Measurements from ENCODE around the gene TRIM62.

The TRIM62 gene

GRCh38 chr1:33195556-33195955 lies 13.7 kb upstream of the TRIM62 start:
- ATAC-seq = no peak
- TF ChIP-seq TOX (CRISPR knock-in tag; IDR thresholded peaks at IDR 0.05; ENCODE audit: borderline replicate concordance) (no peak), ARNTL (CRISPR knock-in tag; IDR thresholded peaks at IDR 0.05; ENCODE audit: borderline replicate concordance, low read depth) (no peak), SNAI2 (CRISPR knock-in tag; IDR thresholded peaks at IDR 0.05) (no peak), BACH2 (CRISPR knock-in tag; IDR thresholded peaks at IDR 0.05; ENCODE audit: borderline replicate concordance) (no peak), TCF4 (CRISPR knock-in tag; IDR thresholded peaks at IDR 0.05; ENCODE audit: borderline replicate concordance) (no peak), ZFP3 (CRISPR knock-in tag; IDR thresholded peaks at IDR 0.05) (no peak), ZNF70 (CRISPR knock-in tag; IDR thresholded peaks at IDR 0.05) (no peak), PATZ1 (CRISPR knock-in tag; IDR thresholded peaks at IDR 0.05; ENCODE audit: borderline replicate concordance) (no peak), ZNF8 (CRISPR knock-in tag; IDR thresholded peaks at IDR 0.05) (no peak)
- TF ChIP-seq, protein P1, sequence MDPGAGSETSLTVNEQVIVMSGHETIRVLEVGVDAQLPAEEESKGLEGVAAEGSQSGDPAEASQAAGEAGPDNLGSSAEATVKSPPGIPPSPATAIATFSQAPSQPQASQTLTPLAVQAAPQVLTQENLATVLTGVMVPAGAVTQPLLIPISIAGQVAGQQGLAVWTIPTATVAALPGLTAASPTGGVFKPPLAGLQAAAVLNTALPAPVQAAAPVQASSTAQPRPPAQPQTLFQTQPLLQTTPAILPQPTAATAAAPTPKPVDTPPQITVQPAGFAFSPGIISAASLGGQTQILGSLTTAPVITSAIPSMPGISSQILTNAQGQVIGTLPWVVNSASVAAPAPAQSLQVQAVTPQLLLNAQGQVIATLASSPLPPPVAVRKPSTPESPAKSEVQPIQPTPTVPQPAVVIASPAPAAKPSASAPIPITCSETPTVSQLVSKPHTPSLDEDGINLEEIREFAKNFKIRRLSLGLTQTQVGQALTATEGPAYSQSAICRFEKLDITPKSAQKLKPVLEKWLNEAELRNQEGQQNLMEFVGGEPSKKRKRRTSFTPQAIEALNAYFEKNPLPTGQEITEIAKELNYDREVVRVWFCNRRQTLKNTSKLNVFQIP (CRISPR knock-in tag; IDR thresholded peaks at IDR 0.05; ENCODE audit: borderline replicate concordance, low read depth) = no peak
- TF ChIP-seq, protein P2, sequence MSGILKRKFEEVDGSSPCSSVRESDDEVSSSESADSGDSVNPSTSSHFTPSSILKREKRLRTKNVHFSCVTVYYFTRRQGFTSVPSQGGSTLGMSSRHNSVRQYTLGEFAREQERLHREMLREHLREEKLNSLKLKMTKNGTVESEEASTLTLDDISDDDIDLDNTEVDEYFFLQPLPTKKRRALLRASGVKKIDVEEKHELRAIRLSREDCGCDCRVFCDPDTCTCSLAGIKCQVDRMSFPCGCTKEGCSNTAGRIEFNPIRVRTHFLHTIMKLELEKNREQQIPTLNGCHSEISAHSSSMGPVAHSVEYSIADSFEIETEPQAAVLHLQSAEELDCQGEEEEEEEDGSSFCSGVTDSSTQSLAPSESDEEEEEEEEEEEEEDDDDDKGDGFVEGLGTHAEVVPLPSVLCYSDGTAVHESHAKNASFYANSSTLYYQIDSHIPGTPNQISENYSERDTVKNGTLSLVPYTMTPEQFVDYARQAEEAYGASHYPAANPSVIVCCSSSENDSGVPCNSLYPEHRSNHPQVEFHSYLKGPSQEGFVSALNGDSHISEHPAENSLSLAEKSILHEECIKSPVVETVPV (CRISPR knock-in tag; IDR thresholded peaks at IDR 0.05) = no peak

- ATAC-seq = no peak
- TF ChIP-seq BACH2 (CRISPR knock-in tag; IDR thresholded peaks at IDR 0.05; ENCODE audit: borderline replicate concordance) (no peak), PPARA (CRISPR knock-in tag; IDR thresholded peaks at IDR 0.05; ENCODE audit: borderline replicate concordance) (no peak), ZNF8 (CRISPR knock-in tag; IDR thresholded peaks at IDR 0.05) (no peak), ZNF70 (CRISPR knock-in tag; IDR thresholded peaks at IDR 0.05) (no peak), PATZ1 (CRISPR knock-in tag; IDR thresholded peaks at IDR 0.05; ENCODE audit: borderline replicate concordance) (no peak), RARB (CRISPR knock-in tag; IDR thresholded peaks at IDR 0.05) (no peak), OSR1 (CRISPR knock-in tag; IDR thresholded peaks at IDR 0.05) (no peak), ESRRG (CRISPR knock-in tag; IDR thresholded peaks at IDR 0.05) (no peak), ZC3H10 (CRISPR knock-in tag; IDR thresholded peaks at IDR 0.05) (no peak), TSHZ2 (CRISPR knock-in tag; IDR thresholded peaks at IDR 0.05) (no peak), TCF4 (CRISPR knock-in tag; IDR thresholded peaks at IDR 0.05; ENCODE audit: borderline replicate concordance) (no peak), GLIS3 (CRISPR knock-in tag; IDR thresholded peaks at IDR 0.05) (no peak), TOX (CRISPR knock-in tag; IDR thresholded peaks at IDR 0.05; ENCODE audit: borderline replicate concordance) (no peak), ZFP30 (CRISPR knock-in tag; IDR thresholded peaks at IDR 0.05) (no peak), SNAI2 (CRISPR knock-in tag; IDR thresholded peaks at IDR 0.05) (no peak), ZFP3 (CRISPR knock-in tag; IDR thresholded peaks at IDR 0.05) (no peak)
- TF ChIP-seq, protein P3, sequence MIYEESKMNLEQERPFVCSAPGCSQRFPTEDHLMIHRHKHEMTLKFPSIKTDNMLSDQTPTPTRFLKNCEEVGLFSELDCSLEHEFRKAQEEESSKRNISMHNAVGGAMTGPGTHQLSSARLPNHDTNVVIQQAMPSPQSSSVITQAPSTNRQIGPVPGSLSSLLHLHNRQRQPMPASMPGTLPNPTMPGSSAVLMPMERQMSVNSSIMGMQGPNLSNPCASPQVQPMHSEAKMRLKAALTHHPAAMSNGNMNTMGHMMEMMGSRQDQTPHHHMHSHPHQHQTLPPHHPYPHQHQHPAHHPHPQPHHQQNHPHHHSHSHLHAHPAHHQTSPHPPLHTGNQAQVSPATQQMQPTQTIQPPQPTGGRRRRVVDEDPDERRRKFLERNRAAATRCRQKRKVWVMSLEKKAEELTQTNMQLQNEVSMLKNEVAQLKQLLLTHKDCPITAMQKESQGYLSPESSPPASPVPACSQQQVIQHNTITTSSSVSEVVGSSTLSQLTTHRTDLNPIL (CRISPR knock-in tag; IDR thresholded peaks at IDR 0.05; ENCODE audit: low read depth) = no peak
- TF ChIP-seq, protein P2 (CRISPR knock-in tag; IDR thresholded peaks at IDR 0.05) = no peak
Observed at GRCh38 chr1:33191731-33192275, 10.0 kb upstream of the TRIM62 start.
